B cell (primary cell): Measurements from ENCODE around the gene SEPTIN2. TPM values are rescaled to one million over a fixed set of nuclear protein-coding genes. Genes with fewer than 3 reads are reported as not detected.

Source experiments
- ATAC-seq: fragments of 200-7000 bp; cut with Tn5 transposase; one replicate; pipeline ENCODE4 v1.10.0; 2021; ENCODE audit warnings: low read depth, mild to moderate bottlenecking, moderate number of reproducible peaks, moderate library complexity
- CTCF ChIA-PET: fragments of 350-600 bp; sonication (Branson Sonifier 250); formaldehyde crosslinking; loops from one replicate; lab custom pipeline; 2021; ENCODE audit warnings: antibody characterized with exemption, inconsistent platforms; lab: Charles Lee
- POLR2A ChIA-PET: fragments of 350-600 bp; sonication (Branson Sonifier 250); formaldehyde crosslinking; loops from one replicate; lab custom pipeline; 2021; ENCODE audit warnings: antibody characterized with exemption; lab: Charles Lee
- DNase-seq: peaks from one replicate; pipeline ENCODE4 v3.0.0; 2013
- H2AFZ ChIP-seq: 2 replicates; pipeline ENCODE4 v1.6.1; 2012; ENCODE audit warnings: mild to moderate bottlenecking, low read depth, low read length; ENCODE audit not compliant: insufficient read depth, poor library complexity, severe bottlenecking
- H3K27ac ChIP-seq, 2 donors: 1 replicate in 1 of 2; 2 replicates in 1 of 2; pipeline ENCODE4 v1.5.1; 2012 to 2013; ENCODE audit warnings: low read length in 2 of 2, mild to moderate bottlenecking in 2 of 2, moderate library complexity in 1 of 2
- H3K27me3 ChIP-seq, 4 experiments: fragments of 200-600 bp in 1 of 4; sonication (generic) in 1 of 4; replicated peaks in 1 of 4; 1 replicate in 2 of 4; 2 replicates in 2 of 4; pipeline versions ENCODE4 v1.6.1 to v1.7.0; 2013 to 2016; ENCODE audit warnings: low read length in 3 of 4, mild to moderate bottlenecking in 2 of 4, mixed read lengths in 1 of 4, moderate library complexity in 1 of 4; ENCODE audit not compliant: insufficient read depth in 4 of 4, control insufficient read depth in 3 of 4; ENCODE audit errors: control extremely low read depth in 1 of 4
- H3K36me3 ChIP-seq, 2 experiments: replicated peaks in 1 of 2; 1 replicate in 1 of 2; 2 replicates in 1 of 2; pipeline versions ENCODE4 v1.6.1 to v1.7.1; 2013; ENCODE audit warnings: low read length in 1 of 2; ENCODE audit not compliant: insufficient read depth in 2 of 2, control insufficient read depth in 1 of 2; ENCODE audit errors: control extremely low read depth in 1 of 2, extremely low read depth in 1 of 2
- H3K4me1 ChIP-seq, 2 donors: fragments of 200-600 bp in 1 of 2; sonication (generic) in 1 of 2; 1 replicate in 1 of 2; 2 replicates in 1 of 2; pipeline versions ENCODE4 v1.5.1 to v1.6.1; 2013 to 2017; ENCODE audit warnings: low read length in 2 of 2; ENCODE audit not compliant: control insufficient read depth in 2 of 2, insufficient read depth in 2 of 2
- H3K4me2 ChIP-seq: replicated peaks from 2 replicates; pipeline ENCODE3; 2012; ENCODE audit warnings: mild to moderate bottlenecking, low read depth, low read length; ENCODE audit not compliant: poor library complexity, severe bottlenecking
- H3K4me3 ChIP-seq, 5 experiments: fragments of 200-600 bp in 1 of 5; sonication (generic) in 1 of 5; 1 replicate in 3 of 5; 2 replicates in 2 of 5; pipeline versions ENCODE4 v1.5.1 to v1.7.0; 2011 to 2016; ENCODE audit warnings: low read length in 4 of 5, mild to moderate bottlenecking in 4 of 5, low read depth in 2 of 5, control low read depth in 1 of 5, moderate library complexity in 1 of 5; ENCODE audit not compliant: insufficient read depth in 1 of 5; ENCODE audit errors: control extremely low read depth in 1 of 5, extremely low read depth in 1 of 5
- H3K79me2 ChIP-seq: fragments of 200-600 bp; sonication (generic); one replicate; pipeline ENCODE4 v1.6.0; 2016; ENCODE audit warnings: low read length; ENCODE audit not compliant: control insufficient read depth, insufficient read depth
- H3K9ac ChIP-seq: fragments of 200-600 bp; sonication (generic); 2 replicates; pipeline ENCODE4 v1.6.1; 2017; ENCODE audit warnings: mild to moderate bottlenecking, low read length, moderate library complexity
- H3K9me3 ChIP-seq, 3 donors: one replicate each; pipeline versions ENCODE4 v1.6.1 to v1.7.1; 2013; ENCODE audit warnings: low read length in 2 of 3; ENCODE audit not compliant: control insufficient read depth in 2 of 3, insufficient read depth in 1 of 3; ENCODE audit errors: control extremely low read depth in 1 of 3
- H4K20me1 ChIP-seq: 2 replicates; pipeline ENCODE4 v1.6.0; 2012; ENCODE audit warnings: mild to moderate bottlenecking, low read length; ENCODE audit not compliant: insufficient read depth, control insufficient read depth, poor library complexity, severe bottlenecking
- H3K27ac Mint-ChIP-seq: one replicate; pipeline ENCODE4 v1.8.0; 2021; ENCODE audit warnings: mixed read lengths
- H3K27me3 Mint-ChIP-seq: one replicate; pipeline ENCODE4 v1.8.0; 2021; ENCODE audit warnings: mixed read lengths
- H3K4me1 Mint-ChIP-seq: one replicate; pipeline ENCODE4 v1.8.0; 2021; ENCODE audit warnings: mixed read lengths
- H3K4me3 Mint-ChIP-seq: one replicate; pipeline ENCODE4 v1.8.0; 2021; ENCODE audit warnings: mixed read lengths
- H3K9me3 Mint-ChIP-seq: one replicate; pipeline ENCODE4 v1.8.0; 2022; ENCODE audit warnings: mixed read lengths; ENCODE audit not compliant: insufficient read depth
- EZH2 ChIP-seq: IDR thresholded peaks from 2 replicates; pipeline ENCODE4 v1.6.1; 2012; ENCODE audit warnings: borderline replicate concordance, low read depth, mild to moderate bottlenecking, moderate library complexity, low read length; ENCODE audit not compliant: insufficient read depth, poor library complexity, severe bottlenecking
- WGBS: methylation state at CpG from one replicate; pipeline ENCODE4 v1.1.5; 2013; ENCODE audit warnings: missing lambda C conversion rate; ENCODE audit not compliant: insufficient coverage; 5-methylcytosine and 5-hydroxymethylcytosine counted together
- intact Hi-C: fragments of 100-400 bp; cut with micrococcal nuclease; formaldehyde crosslinking; loops from one replicate; pipeline ENCODE4 v1.10.0; 2022
- polyA plus RNA-seq: library from polyadenylated mRNA; depleted of rRNA; stranded (reverse); fragments of >200 nt; gene quantifications from 2 replicates; pipeline ENCODE4 v1.2.3, GENCODE V29; 2012
- total RNA-seq, 2 donors: library from RNA; stranded (reverse); fragments of 120-200 nt in 1 of 2; gene quantifications; 1 replicate in 1 of 2; 2 replicates in 1 of 2; pipeline versions ENCODE4 v1.2.3 to v1.2.4, GENCODE V29; 2013 to 2022
- TF ChIP-seq, protein P1 (sequence below): fragments of 200-600 bp; IDR thresholded peaks from one replicate; pipeline ENCODE4 v1.8.0; 2022; ENCODE audit warnings: antibody characterized with exemption, mild to moderate bottlenecking

SEPTIN2 gene
- total and polyA plus RNA-seq, 2 donors (not counting 1 experiment from before 2014, with no cell fraction given) = 71.8 to 270 TPM

DNA sequence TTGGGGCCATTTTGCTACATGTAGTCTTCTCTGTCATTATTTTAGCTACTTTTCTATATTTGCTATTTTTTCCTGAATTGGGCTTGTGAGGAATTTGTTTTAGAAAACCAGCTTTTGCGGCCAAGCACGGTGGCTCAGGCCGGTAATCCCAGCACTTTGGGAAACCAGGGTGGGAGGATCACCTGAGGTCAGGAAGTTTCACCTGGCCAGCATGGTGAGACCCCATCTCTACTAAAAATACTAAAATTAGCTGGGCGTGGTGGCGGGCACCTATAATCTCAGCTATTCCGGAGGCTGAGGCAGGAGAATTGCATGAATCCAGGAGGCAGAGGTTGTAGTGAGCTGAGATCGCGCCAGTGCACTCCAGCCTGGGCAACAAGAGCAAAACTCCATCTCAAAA is 4.7 kb downstream of the SEPTIN2 start:
- Histone ChIP-seq H3K4me2 (no peak overlapping the region), H3K36me3 (peaks cover 0 to 9% of the 10 kb centered on the region in 2 experiments), H3K79me2 (peaks cover 94% of the 10 kb centered on the region), H3K9me3 (no peaks in the 10 kb centered on the region), H3K4me1 (peaks cover 44% of the 10 kb centered on the region in 2 donors), H3K4me3 (no peak overlapping the region), H3K27ac (no peak overlapping the region), H3K27me3 (no peaks in the 10 kb centered on the region), H4K20me1 (peaks cover 59% of the 10 kb centered on the region), H3K9ac (no peak overlapping the region), H2AFZ (no peak overlapping the region)
- ATAC-seq (no peak), DNase-seq (no peak)
- TF ChIP-seq, protein P1, sequence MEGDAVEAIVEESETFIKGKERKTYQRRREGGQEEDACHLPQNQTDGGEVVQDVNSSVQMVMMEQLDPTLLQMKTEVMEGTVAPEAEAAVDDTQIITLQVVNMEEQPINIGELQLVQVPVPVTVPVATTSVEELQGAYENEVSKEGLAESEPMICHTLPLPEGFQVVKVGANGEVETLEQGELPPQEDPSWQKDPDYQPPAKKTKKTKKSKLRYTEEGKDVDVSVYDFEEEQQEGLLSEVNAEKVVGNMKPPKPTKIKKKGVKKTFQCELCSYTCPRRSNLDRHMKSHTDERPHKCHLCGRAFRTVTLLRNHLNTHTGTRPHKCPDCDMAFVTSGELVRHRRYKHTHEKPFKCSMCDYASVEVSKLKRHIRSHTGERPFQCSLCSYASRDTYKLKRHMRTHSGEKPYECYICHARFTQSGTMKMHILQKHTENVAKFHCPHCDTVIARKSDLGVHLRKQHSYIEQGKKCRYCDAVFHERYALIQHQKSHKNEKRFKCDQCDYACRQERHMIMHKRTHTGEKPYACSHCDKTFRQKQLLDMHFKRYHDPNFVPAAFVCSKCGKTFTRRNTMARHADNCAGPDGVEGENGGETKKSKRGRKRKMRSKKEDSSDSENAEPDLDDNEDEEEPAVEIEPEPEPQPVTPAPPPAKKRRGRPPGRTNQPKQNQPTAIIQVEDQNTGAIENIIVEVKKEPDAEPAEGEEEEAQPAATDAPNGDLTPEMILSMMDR = no peak
- TF ChIP-seq EZH2 = no peak
- no peak overlapping the region for H3K27ac Mint-ChIP-seq
- no peaks in the 10 kb centered on the region for H3K27me3 Mint-ChIP-seq
- CTCF ChIA-PET = no interaction called here
- intact Hi-C loops = no loop called here
- 100% methylated on average over 3 of the region's 8 CpGs for WGBS
- peaks cover 77% of the 10 kb centered on the region for H3K4me1 Mint-ChIP-seq
- H3K9me3 Mint-ChIP-seq = no peaks in the 10 kb centered on the region
- POLR2A ChIA-PET = no interaction called here
- H3K4me3 Mint-ChIP-seq = peak overlapping the region; percentile 7

DNA sequence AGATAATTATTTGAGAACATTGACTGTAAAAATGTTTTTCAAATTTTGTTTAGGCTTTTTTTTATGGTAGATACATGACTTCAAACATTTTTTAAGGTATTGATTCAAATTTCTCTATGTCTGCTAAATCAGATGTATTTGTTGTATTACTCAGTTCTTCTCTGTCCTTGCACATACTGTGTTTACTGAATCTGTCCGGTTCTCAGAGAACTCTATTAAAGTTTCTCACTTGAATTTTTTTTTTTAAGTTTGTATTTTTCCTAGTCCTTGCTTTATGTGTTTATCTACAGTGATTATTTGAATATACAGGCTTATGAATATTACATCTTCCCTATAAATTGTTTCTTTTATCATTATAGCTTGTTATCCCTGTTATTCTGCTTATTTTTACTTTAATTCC is 5.3 kb downstream of the SEPTIN2 start:
- peaks cover 98% of the 10 kb centered on the region for H3K79me2 ChIP-seq
- H3K9me3 Mint-ChIP-seq = no peaks in the 10 kb centered on the region
- POLR2A ChIA-PET = no interaction called here
- H3K27me3 ChIP-seq = no peaks in the 10 kb centered on the region
- no peak overlapping the region for H3K27ac ChIP-seq
- H3K4me3 ChIP-seq = no peak overlapping the region
- ATAC-seq (no peak), DNase-seq (no peak)
- no peak overlapping the region for H3K4me2 ChIP-seq
- peaks cover 45% of the 10 kb centered on the region in 2 donors for H3K4me1 ChIP-seq
- H3K9ac ChIP-seq = no peak overlapping the region
- H3K9me3 ChIP-seq = no peaks in the 10 kb centered on the region
- peaks cover 66% of the 10 kb centered on the region for H4K20me1 ChIP-seq
- TF ChIP-seq EZH2 = no peak
- TF ChIP-seq, protein P1 = no peak
- no peak overlapping the region for H3K27ac Mint-ChIP-seq
- no peaks in the 10 kb centered on the region for H3K27me3 Mint-ChIP-seq
- no peak overlapping the region for H2AFZ ChIP-seq
- peaks cover 80% of the 10 kb centered on the region for H3K4me1 Mint-ChIP-seq
- peaks cover 2 to 11% of the 10 kb centered on the region in 2 experiments for H3K36me3 ChIP-seq
- peak overlapping the region; percentile 42 for H3K4me3 Mint-ChIP-seq
- CTCF ChIA-PET = no interaction called here
- WGBS = no CpG with 5 or more reads among the region's 1 CpG
- intact Hi-C loops = no loop called here
